GM12878 (cell line): Measurements from ENCODE around the gene PAK2.

Experiments
- CREB1 ChIP-seq: IDR thresholded peaks from 2 replicates; pipeline ENCODE4 v1.6.1; 2012; ENCODE audit warnings: low read depth, mild to moderate bottlenecking, inconsistent platforms
- CTCF ChIP-seq, 3 experiments: IDR thresholded peaks in 2 of 3; conservative IDR thresholded peaks in 1 of 3; 2 replicates each; pipeline ENCODE4 v1.5.1; 2011; ENCODE audit warnings: low read depth in 3 of 3, low read length in 3 of 3, mild to moderate bottlenecking in 3 of 3, control low read depth in 2 of 3, moderate library complexity in 2 of 3, inconsistent platforms in 1 of 3, mixed read lengths in 1 of 3; ENCODE audit not compliant: control insufficient read depth in 2 of 3, insufficient read depth in 1 of 3; ENCODE audit errors: extremely low read depth in 1 of 3
- EED ChIP-seq: sonication (generic); IDR thresholded peaks from 2 replicates; pipeline ENCODE4 v1.6.1; 2016; ENCODE audit warnings: antibody characterized with exemption, low read depth
- HDAC6 ChIP-seq: fragments of 200-600 bp; sonication (generic); IDR thresholded peaks from one replicate; pipeline ENCODE4 v1.8.0; 2017; ENCODE audit warnings: antibody characterized with exemption; ENCODE audit not compliant: unreplicated experiment
- POLR2A ChIP-seq: IDR thresholded peaks from 2 replicates; pipeline ENCODE4 v1.6.1; 2011; ENCODE audit warnings: low read depth, mild to moderate bottlenecking, low read length
- POLR2AphosphoS5 ChIP-seq: IDR thresholded peaks from 2 replicates; pipeline ENCODE4 v1.6.1; 2011; ENCODE audit warnings: mild to moderate bottlenecking, low read length, inconsistent platforms
- RB1 ChIP-seq: fragments of 450-650 bp; formaldehyde crosslinking; IDR thresholded peaks from 2 replicates; pipeline ENCODE4 v1.6.1; 2017; ENCODE audit warnings: mild to moderate bottlenecking, borderline replicate concordance
- TARDBP ChIP-seq: IDR thresholded peaks from 2 replicates; pipeline ENCODE4 v1.6.1; 2016; ENCODE audit warnings: borderline replicate concordance
- TBL1XR1 ChIP-seq: IDR thresholded peaks from 2 replicates; pipeline ENCODE4 v1.6.1; 2012; ENCODE audit warnings: low read depth, low read length, improper control_type of control experiment

GRCh38 chr3:196756732-196757131, 17.1 kb downstream of the PAK2 start:
- no peak for TF ChIP-seq EED
- TF ChIP-seq CTCF (IDR thresholded peaks at IDR 0.05 in 2 of 3, conservative IDR thresholded peaks at IDR 0.05 in 1 of 3; ENCODE audit: control insufficient read depth in 2 of 3, extremely low read depth in 1 of 3, insufficient read depth in 1 of 3, low read depth in 3 of 3, low read length in 3 of 3): no peak
- TF ChIP-seq HDAC6: no peak
- TF ChIP-seq TARDBP: no peak
- TF ChIP-seq CREB1: no peak
- TF ChIP-seq TBL1XR1: no peak
- no peak for TF ChIP-seq RB1
- TF ChIP-seq POLR2A: no peak
- TF ChIP-seq POLR2AphosphoS5: no peak
